NCI-H2196 treated with DMSO at 0.1 percent for 48 hours (cell line): ENCODE results near the gene LLPH.

Experiments used
- DNase-seq: peaks from one replicate; lab custom pipeline; 2025; ENCODE audit not compliant: unreplicated experiment; lab: John Stamatoyannopoulos, UW

The LLPH gene

DNA sequence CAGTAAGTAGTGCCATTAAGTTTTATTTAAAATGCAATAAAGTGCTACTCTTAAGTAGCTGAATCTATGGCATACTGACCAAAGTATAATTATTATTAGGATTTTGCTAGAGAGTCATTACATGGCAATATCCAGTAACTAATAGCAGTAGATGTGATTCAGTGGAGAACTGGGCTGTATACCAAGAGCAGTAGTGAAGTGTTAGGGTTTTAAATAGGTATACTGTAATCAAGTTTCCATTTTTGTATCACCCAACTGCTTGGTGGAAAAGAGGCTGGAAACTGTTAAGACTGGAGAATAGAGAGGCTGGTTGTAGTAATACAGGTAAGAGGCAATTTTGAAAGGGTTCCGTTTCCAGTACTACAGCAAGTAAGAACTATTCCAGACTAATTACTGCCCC is 13.3 kb upstream of the LLPH start:
- no peak for DNase-seq

- DNase-seq, result no peak
Measured at GRCh38 chr12:66142826-66143225, 12.3 kb upstream of the LLPH start.

GRCh38 chr12:66141299-66141698 is 10.7 kb upstream of the LLPH start:
- DNase-seq, result no peak

DNA sequence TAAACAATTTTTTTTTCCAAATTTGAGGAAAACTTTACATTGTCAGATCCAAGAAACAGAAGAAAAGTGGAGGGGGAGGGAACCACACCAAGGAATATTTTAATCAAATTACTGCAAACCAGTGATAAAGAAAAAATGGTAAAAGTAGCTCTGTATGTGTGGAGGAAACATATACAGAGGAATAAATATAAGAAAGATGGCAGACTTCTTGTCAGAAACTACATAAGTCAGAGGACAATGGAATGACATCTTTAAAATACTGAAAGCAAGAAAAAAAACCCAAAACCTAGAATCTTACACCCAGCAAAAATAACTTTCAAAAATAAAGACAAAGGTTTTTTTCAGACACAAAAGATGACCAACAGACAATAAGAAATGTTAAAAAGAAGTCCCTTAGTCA is 10.2 kb upstream of the LLPH start:
- DNase-seq, result no peak

- DNase-seq, result no peak
Measured at GRCh38 chr12:66139328-66139727, 8.8 kb upstream of the LLPH start.

GRCh38 chr12:66137937-66138336 is 7.4 kb upstream of the LLPH start:
- DNase-seq, result no peak

DNA sequence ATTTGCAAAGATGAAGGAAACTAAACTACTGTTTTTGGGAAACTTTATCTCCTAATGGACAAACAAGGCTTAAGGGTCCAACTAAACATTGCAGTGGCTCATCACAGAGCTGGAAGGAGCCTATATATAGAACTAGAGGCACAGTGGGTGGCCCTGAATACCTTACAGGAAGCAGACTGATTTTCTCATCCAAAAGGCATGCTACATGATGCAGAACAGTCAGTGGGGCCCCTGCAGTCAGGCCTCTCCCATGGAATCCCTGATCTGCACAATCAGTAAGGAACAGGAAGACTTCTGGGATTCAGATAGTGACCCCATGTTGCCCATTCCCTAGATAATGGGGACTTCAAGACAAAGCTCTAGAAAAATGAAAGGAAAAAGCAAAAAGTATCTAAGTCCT is 1.9 kb upstream of the LLPH start:
- no peak for DNase-seq

- DNase-seq, result no peak
Measured at GRCh38 chr12:66131067-66131688, 628 bp upstream of the LLPH start.

DNA sequence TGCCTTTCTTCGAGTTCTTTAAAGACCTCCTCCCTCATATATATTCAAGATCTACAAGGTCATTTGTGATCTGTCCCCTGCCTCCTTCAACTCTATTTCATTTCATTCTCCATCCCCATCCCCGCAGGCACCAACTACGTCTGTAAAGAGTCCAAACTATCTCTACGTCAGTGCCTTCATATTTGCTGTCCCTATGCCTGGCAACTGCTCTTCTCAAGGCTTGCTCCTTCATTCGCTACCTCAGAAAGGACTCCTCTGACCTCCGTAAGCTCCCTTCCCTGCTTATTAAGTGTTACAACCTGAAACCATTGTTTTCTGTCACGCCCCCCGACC is 650 bp downstream of the LLPH start:
- DNase-seq, result no peak

DNA sequence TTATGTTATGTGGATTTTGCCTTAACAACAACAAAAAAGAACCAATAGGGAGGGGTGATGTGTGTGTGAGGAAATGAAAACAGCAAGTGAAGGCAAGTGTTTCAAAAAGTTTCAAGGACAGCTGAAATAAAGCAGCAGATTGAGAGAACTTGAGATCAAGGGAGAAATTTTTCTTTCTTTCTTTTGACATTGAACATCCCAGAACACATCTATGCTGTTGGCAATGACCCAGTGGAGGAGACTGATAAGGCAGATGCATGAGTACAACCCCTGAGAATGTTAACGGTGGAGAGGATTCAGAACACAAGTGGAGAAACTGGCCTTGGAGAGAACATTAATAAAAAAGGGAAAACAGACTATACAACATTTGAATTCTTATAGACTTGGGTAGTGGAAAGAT is 2.9 kb downstream of the LLPH start:
- DNase-seq, result no peak

DNA sequence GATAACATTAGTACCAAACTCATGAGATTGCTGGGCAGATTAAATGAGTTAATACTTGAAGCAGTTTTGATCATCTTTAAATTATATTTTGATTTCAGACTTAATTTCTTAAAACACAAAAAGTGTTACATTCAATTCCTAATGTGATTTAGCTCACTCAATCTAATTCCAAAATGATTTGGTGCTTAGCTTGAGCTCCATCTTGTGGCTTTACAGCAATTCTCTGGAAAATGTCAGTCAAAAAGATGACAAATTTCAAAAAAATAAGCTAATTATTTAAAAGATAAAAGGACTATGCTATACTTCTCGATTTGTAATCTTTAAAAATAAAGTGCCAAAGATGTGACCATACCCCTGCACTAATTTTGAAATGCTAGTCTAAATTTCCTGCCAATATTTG is 10.1 kb downstream of the LLPH start:
- DNase-seq, result no peak

DNA sequence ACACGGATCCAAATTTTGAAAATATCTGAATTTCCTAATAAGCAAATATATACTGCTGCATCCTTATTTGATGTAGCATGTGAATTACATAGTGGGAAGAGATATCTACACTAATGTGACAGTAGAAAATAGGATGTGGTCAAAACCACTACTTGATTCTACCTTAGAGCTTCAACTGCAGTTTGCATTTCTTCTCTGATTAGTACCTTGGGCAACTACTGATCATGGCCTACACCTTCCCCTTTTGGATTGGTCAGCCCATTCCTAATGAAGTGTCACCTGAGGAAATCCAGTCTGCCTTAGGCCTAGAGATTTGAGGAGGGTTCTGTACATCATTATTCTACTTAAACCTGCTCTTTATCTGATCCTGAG is 10.7 kb downstream of the LLPH start:
- no peak for DNase-seq

DNA sequence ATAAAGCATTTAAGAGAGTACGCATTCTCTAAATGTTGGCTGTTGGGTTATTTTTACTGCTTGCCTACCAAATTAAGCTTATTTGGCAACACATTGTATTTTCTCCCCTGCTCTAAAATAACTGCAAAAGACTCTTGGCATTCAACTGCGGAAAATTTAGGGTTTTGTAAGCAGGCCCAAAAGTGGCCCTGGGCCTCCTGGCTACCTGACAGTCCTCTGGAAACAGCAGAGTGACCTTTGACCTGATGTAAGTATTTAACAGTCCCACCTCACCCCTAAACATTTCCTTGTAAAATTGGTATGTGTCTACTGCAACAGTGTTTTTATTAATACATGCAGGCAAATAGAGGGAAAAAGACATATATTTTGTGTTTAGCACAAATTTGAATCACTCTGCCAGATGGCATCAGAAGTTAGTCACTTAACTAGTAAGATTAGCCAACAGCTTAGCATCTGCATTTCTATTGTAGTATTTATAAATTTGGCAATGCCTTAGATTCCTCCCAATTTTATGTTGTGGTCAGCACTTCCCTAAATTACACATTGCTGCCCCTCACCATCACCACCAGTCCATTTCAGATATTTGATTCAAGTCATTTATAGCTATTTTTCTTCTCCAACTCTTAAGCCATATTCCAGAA is 11.2 kb downstream of the LLPH start:
- no peak for DNase-seq

GRCh38 chr12:66118240-66118891 is 12.2 kb downstream of the LLPH start:
- DNase-seq, result no peak

DNA sequence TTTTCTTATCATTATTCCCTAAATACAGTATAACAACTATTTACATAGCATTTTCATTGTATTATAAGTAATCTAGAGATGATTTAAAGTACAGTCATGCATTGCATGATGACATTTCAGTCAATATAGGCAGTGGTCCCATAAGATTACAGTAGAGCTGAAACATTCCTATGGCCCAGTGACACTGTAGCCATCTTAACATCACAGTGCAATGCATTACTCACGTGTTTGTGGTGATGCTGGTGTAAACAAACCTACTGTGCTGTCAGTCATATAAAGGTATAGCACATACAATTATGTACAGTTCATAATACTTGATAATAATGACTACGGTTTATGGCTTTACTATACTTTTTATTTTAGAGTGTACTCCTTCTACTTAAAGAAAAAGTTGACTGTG is 13.3 kb downstream of the LLPH start:
- no peak for DNase-seq

GRCh38 chr12:66115071-66115600 is 15.4 kb downstream of the LLPH start:
- no peak for DNase-seq

DNA sequence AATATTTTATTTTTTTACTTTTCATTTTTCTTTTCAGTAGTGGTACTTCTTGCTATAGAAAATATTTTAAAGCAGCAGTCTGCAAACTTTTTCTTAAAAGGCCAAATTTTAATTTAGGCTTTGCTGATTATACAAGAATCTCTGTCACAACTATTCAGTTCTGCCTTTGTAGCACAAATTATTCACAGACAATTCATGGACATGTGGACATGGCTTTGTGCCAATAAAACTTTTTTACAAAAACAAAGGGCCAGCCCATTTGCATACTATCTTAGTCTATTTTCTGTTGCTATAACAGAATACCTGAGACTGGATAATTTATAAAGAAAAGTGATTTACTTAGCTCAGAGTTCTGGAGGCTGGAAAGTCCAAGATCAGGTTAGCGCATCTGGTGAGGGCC is 17.1 kb downstream of the LLPH start:
- no peak for DNase-seq

GRCh38 chr12:66111605-66112004 is 18.9 kb downstream of the LLPH start:
- no peak for DNase-seq

- no peak for DNase-seq
Measured at GRCh38 chr12:66109056-66109455, 21.5 kb downstream of the LLPH start.

DNA sequence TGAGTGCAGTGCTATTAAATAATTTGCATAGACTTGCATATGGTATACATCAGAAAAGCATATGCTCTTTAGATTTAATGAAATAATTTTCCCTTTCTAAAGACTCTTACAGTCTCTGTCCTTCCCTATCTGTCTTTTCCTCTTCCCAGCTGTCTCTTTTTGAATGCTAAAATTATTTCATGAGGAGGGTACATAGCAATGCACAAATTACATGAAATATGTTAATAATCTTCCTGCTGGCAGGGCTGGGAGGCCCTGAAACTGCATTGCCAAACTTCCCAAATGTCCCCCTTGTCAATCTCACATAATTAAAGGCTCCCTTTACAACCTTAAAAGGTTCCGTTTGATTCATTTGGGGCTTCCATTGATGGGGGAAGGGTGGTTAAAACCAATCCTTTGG is 22.2 kb downstream of the LLPH start:
- no peak for DNase-seq

DNA sequence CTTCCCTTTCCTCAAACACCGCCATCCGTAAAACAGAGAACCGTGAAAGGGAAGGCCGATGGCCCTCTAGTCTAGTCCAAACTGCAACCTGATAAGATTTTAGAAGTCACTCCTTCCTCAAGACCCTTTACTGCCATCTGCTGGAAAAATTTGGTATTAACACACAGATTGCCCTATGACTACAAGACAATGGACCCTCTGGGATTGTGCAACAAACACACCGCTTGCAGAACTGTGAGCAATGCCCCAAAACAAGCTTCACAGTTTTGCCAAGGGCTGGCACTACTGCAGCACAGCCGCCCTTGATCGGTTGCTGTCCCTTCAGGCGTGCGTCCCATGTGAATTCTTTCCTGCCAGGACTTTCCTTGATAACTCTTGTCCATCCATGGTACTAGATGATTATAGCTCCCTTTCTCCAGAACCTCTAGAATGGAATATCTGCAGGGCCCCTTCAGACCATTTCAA is 23.1 kb downstream of the LLPH start:
- peak; percentile 43 for DNase-seq
